Astrocyte (in vitro differentiated cells and primary cell): ENCODE results near the gene ARID5B.

Source experiments
- CTCF ChIP-seq: IDR thresholded peaks from 2 replicates; pipeline ENCODE4 v1.5.1; 2011; ENCODE audit warnings: low read depth, mild to moderate bottlenecking, inconsistent platforms, low read length, moderate library complexity; ENCODE audit not compliant: insufficient read depth
- EZH2 ChIP-seq: IDR thresholded peaks from 2 replicates; pipeline ENCODE4 v1.6.1; 2012; ENCODE audit warnings: mild to moderate bottlenecking, low read length, inconsistent platforms; ENCODE audit not compliant: insufficient read depth

GRCh38 chr10:62000726-62001125 is 99.2 kb downstream of the ARID5B start:
- no peak for TF ChIP-seq EZH2
- no peak for TF ChIP-seq CTCF
